Upper lobe of left lung (tissue), 6 donors: ENCODE data around the gene KCTD19. TPM values are rescaled to one million over a fixed set of nuclear protein-coding genes. Genes with fewer than 3 reads are reported as not detected.

Experiments
- ATAC-seq, 2 donors: fragments of 200-7000 bp; cut with Tn5 transposase; one replicate each; pipeline ENCODE4 v1.9.1; 2022; ENCODE audit warnings: mild to moderate bottlenecking in 2 of 2, moderate library complexity in 2 of 2; ENCODE audit not compliant: low FRiP score in 2 of 2
- DNase-seq, 2 donors: peaks; one replicate each; pipeline ENCODE4 v3.0.0-alpha.2; 2019 to 2020
- H3K27ac ChIP-seq, 4 donors: fragments of 200-600 bp; sonication (generic); one replicate each; pipeline ENCODE4 v1.5.1; 2016 to 2019
- H3K27me3 ChIP-seq, 4 donors: fragments of 200-600 bp; sonication (generic); one replicate each; pipeline ENCODE4 v1.5.1; 2017 to 2019
- H3K36me3 ChIP-seq, 4 donors: fragments of 200-600 bp; sonication (generic); one replicate each; pipeline ENCODE4 v1.5.1; 2016 to 2019
- H3K4me1 ChIP-seq, 4 donors: fragments of 200-600 bp; sonication (generic); one replicate each; pipeline ENCODE4 v1.5.1; 2018 to 2019
- H3K4me3 ChIP-seq, 4 donors: fragments of 200-600 bp; sonication (generic); one replicate each; pipeline ENCODE4 v1.5.1; 2017 to 2019; ENCODE audit warnings: mild to moderate bottlenecking in 2 of 4, moderate library complexity in 1 of 4
- H3K9me3 ChIP-seq, 4 donors: fragments of 200-600 bp; sonication (generic); one replicate each; pipeline ENCODE4 v1.5.1; 2018 to 2019
- CTCF ChIP-seq, 6 experiments: fragments of 450-650 bp in 4 of 6; fragments of 200-600 bp in 2 of 6; sonication (generic) in 2 of 6; IDR thresholded peaks; one replicate each; pipeline ENCODE4 v1.5.1; 2016 to 2019; ENCODE audit warnings: antibody characterized with exemption in 6 of 6
- EP300 ChIP-seq, 4 donors: sonication (generic); formaldehyde crosslinking; IDR thresholded peaks; one replicate each; pipeline ENCODE4 v1.5.1; 2017; ENCODE audit warnings: antibody characterized with exemption in 4 of 4, control low read depth in 2 of 4
- POLR2A ChIP-seq, 4 donors: fragments of 450-650 bp; IDR thresholded peaks; one replicate each; pipeline ENCODE4 v1.5.1; 2016 to 2017; ENCODE audit warnings: antibody characterized with exemption in 4 of 4, mild to moderate bottlenecking in 2 of 4
- POLR2AphosphoS5 ChIP-seq, 2 donors: sonication (generic); formaldehyde crosslinking; IDR thresholded peaks; one replicate each; pipeline ENCODE4 v1.5.1; 2017; ENCODE audit warnings: antibody characterized with exemption in 2 of 2
- WGBS, 2 donors: methylation state at CpG; one replicate each; pipeline ENCODE4 v1.1.5; 2017 to 2018; 5-methylcytosine and 5-hydroxymethylcytosine counted together
- total RNA-seq, 6 donors: library from RNA; depleted of rRNA in 4 of 6; stranded (reverse); fragments of >200 nt in 4 of 6; gene quantifications; one replicate each; pipeline versions ENCODE4 v1.1.0 to v1.2.1, GENCODE V29; 2016 to 2021
- donor health status: DM: no; HTN: no; CAD: no; lungs with moderate emphysema.
- donor health status: DM: no; HTN: yes; CAD: no; lungs with severe emphysema.

Gene KCTD19
- total RNA-seq, 6 donors from 2014 or later, result under 0.01 to 0.31 (median 0.17) TPM; not detected in 3

GRCh38 chr16:67282447-67282805 lies 44.1 kb downstream of the KCTD19 start:
- Histone ChIP-seq H3K4me1 (peaks cover 19 to 23% (median 21%) of the 10 kb centered on the region in 4 donors), H3K27me3 (no peaks in the 10 kb centered on the region), H3K36me3 (no peaks in the 10 kb centered on the region), H3K9me3 (no peaks in the 10 kb centered on the region), H3K27ac (no peak overlapping the region), H3K4me3 (no peak overlapping the region)
- DNase-seq (no peak), ATAC-seq (no peak)
- TF ChIP-seq CTCF (IDR thresholded peaks at IDR 0.05), result no peak
- TF ChIP-seq EP300 (IDR thresholded peaks at IDR 0.05), result no peak
- TF ChIP-seq POLR2AphosphoS5 (IDR thresholded peaks at IDR 0.05), result no peak
- no peak for TF ChIP-seq POLR2A (IDR thresholded peaks at IDR 0.05)
- 93 to 97% methylated on average over 7 to 10 of the region's 10 CpGs for WGBS, 2 donors

- ATAC-seq, result no peak
- Histone ChIP-seq H3K27ac (no peak overlapping the region), H3K36me3 (no peaks in the 10 kb centered on the region), H3K4me3 (no peak overlapping the region), H3K27me3 (no peaks in the 10 kb centered on the region), H3K9me3 (no peaks in the 10 kb centered on the region), H3K4me1 (peaks cover 20 to 25% (median 23%) of the 10 kb centered on the region in 4 donors)
- no peak for DNase-seq
- 89 to 100% methylated on average over 3 to 8 of the region's 14 CpGs for WGBS, 2 donors
- TF ChIP-seq POLR2AphosphoS5 (IDR thresholded peaks at IDR 0.05) (no peak), POLR2A (IDR thresholded peaks at IDR 0.05) (no peak), EP300 (IDR thresholded peaks at IDR 0.05) (no peak), CTCF (IDR thresholded peaks at IDR 0.05) (no peak)
These were observed 44.8 kb downstream of the KCTD19 start for GRCh38 chr16:67281536-67282446.

- TF ChIP-seq POLR2AphosphoS5 (IDR thresholded peaks at IDR 0.05) (no peak), CTCF (IDR thresholded peaks at IDR 0.05) (no peak), EP300 (IDR thresholded peaks at IDR 0.05) (no peak), POLR2A (IDR thresholded peaks at IDR 0.05) (no peak)
- peaks cover 0 to 7% (median 0%) of the 10 kb centered on the region in 4 donors for H3K36me3 ChIP-seq
- WGBS, 2 donors, result 91 to 93% methylated on average over 6 to 15 of the region's 15 CpGs
- peak overlapping the region in 1 of 4 donors; percentile 79 for H3K27ac ChIP-seq
- DNase-seq (no peak), ATAC-seq (no peak)
- no peaks in the 10 kb centered on the region for H3K9me3 ChIP-seq
- H3K4me3 ChIP-seq, result peak overlapping the region in 3 of 4 donors; percentile 58 to 74 (median 58)
- H3K4me1 ChIP-seq, result peaks cover 20 to 25% (median 23%) of the 10 kb centered on the region in 4 donors
- H3K27me3 ChIP-seq, result no peaks in the 10 kb centered on the region
These were observed 46.2 kb downstream of the KCTD19 start for GRCh38 chr16:67280090-67281015.

- WGBS, 2 donors, result 73 to 74% methylated on average over 14 to 29 of the region's 83 CpGs
- ATAC-seq, result peak; percentile 90 to 92
- Histone ChIP-seq H3K4me3 (peak within 1 kb of the TSS; percentile 48 to 74 (median 58)), H3K9me3 (no peaks in the 10 kb centered on the region), H3K4me1 (peaks cover 20 to 25% (median 23%) of the 10 kb centered on the region in 4 donors), H3K27ac (peak within 1 kb of the TSS; percentile 59 to 81 (median 78)), H3K36me3 (peaks cover 0 to 10% (median 0%) of the 10 kb centered on the region in 4 donors), H3K27me3 (no peaks in the 10 kb centered on the region)
- DNase-seq, result peak; percentile 83 to 97
- TF ChIP-seq POLR2AphosphoS5 (IDR thresholded peaks at IDR 0.05) (no peak), POLR2A (IDR thresholded peaks at IDR 0.05) (peak in 1 of 4 donors; percentile 52), EP300 (IDR thresholded peaks at IDR 0.05) (no peak), CTCF (IDR thresholded peaks at IDR 0.05) (peak; percentile 91 to 98 (median 97))
These were observed 47.0 kb downstream of the KCTD19 start, which contains the start of gene PLEKHG4 for GRCh38 chr16:67279296-67280089. PLEKHG4 (plus strand) TSS chr16:67279532; CDS start chr16:67280045, 513 bp downstream.
